GM12865 (cell line): ENCODE data around the gene CARD10.
A peak's percentile ranks its signal among the peaks of the same experiment; 100 is the strongest.
"Not testable (repeated sequence)": the region's sequence is repeated elsewhere in the genome, so short reads cannot be mapped to it uniquely, and the experiment has no call there.

Experiments
- DNase-seq: peaks from one replicate; pipeline ENCODE4 v3.0.0; 2010; ENCODE audit warnings: low read depth
- H3K4me3 ChIP-seq: 2 replicates; pipeline ENCODE4 v1.5.1; 2011; ENCODE audit warnings: mild to moderate bottlenecking, low read depth, low read length, control low read depth
- CTCF ChIP-seq: IDR thresholded peaks from 2 replicates; pipeline ENCODE4 v1.5.1; 2011; ENCODE audit warnings: low read length, control low read depth, low read depth, inconsistent platforms; ENCODE audit not compliant: insufficient read depth; ENCODE audit errors: missing control alignments

The CARD10 gene

GRCh38 chr22:37546437-37547250, 27.4 kb upstream of the CARD10 start:
- no peak for DNase-seq
- H3K4me3 ChIP-seq = no peak overlapping the region

GRCh38 chr22:37545703-37546436, 26.7 kb upstream of the CARD10 start:
- DNase-seq = no peak
- TF ChIP-seq CTCF = no peak
- no peak overlapping the region for H3K4me3 ChIP-seq

More at GRCh38 chr22:37546437-37547250, 27.4 kb upstream of the CARD10 start:
- TF ChIP-seq CTCF = no peak

GRCh38 chr22:37544955-37545702, 25.9 kb upstream of the CARD10 start:
- DNase-seq = peak; percentile 46
- H3K4me3 ChIP-seq = no peak overlapping the region
- peak; percentile 70 for TF ChIP-seq CTCF

- TF ChIP-seq CTCF = no peak
- no peak for DNase-seq
- no peak overlapping the region for H3K4me3 ChIP-seq
Observed at GRCh38 chr22:37542959-37543358, 23.7 kb upstream of the CARD10 start.

GRCh38 chr22:37542416-37542815, 23.2 kb upstream of the CARD10 start:
- not testable (repeated sequence) for H3K4me3 ChIP-seq, DNase-seq

GRCh38 chr22:37539790-37540189, 20.6 kb upstream of the CARD10 start:
- H3K4me3 ChIP-seq, DNase-seq: not testable (repeated sequence)

GRCh38 chr22:37538590-37539357, 19.6 kb upstream of the CARD10 start:
- DNase-seq = peak; percentile 96
- H3K4me3 ChIP-seq = no peak overlapping the region
- TF ChIP-seq CTCF = peak; percentile 97
